Neural cell (in vitro differentiated cells): Measurements from ENCODE around the gene RETN.

Experiments used
- EP300 ChIP-seq: fragments of 450-650 bp; conservative IDR thresholded peaks from 2 replicates; pipeline ENCODE4 v1.6.1; 2014; ENCODE audit warnings: antibody characterized with exemption, mild to moderate bottlenecking, moderate library complexity; ENCODE audit not compliant: poor library complexity, severe bottlenecking
- EZH2 ChIP-seq: fragments of 200-600, 300-800 bp; shearing (Covaris generic), sonication (generic); IDR thresholded peaks from 2 replicates; pipeline ENCODE4 v1.6.1; 2014; ENCODE audit warnings: antibody characterized with exemption, low read length, borderline replicate concordance, mild to moderate bottlenecking; ENCODE audit not compliant: insufficient read depth, poor library complexity, severe bottlenecking
- POLR2AphosphoS5 ChIP-seq: IDR thresholded peaks from 2 replicates; pipeline ENCODE4 v1.6.1; 2012
- TF ChIP-seq, protein P1 (sequence below): fragments of 450-650 bp; IDR thresholded peaks from 2 replicates; pipeline ENCODE4 v1.5.1; 2014; ENCODE audit warnings: antibody characterized with exemption, mild to moderate bottlenecking, moderate library complexity; ENCODE audit not compliant: poor library complexity, severe bottlenecking

DNA sequence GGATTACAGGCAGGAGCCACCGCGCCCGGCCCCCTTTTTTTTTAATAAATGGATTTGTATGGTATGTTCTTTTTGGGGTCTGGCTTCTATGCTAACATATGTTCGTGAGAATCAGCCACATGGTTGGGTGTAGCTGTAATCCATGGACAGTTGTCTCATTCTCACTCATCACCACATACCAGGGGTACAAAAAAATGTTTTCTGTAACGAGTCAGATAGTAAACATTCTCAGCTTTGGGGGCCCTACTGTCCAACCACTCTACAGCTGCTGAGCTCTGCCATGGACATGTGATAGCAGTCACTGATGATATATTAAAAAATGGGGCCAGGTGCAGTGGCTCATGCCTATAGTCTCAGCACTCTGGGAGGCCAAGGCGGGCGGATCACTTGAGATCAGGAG, 5.1 kb upstream of the RETN start:
- TF ChIP-seq EP300 (no peak), POLR2AphosphoS5 (no peak), EZH2 (no peak)
- TF ChIP-seq, protein P1, sequence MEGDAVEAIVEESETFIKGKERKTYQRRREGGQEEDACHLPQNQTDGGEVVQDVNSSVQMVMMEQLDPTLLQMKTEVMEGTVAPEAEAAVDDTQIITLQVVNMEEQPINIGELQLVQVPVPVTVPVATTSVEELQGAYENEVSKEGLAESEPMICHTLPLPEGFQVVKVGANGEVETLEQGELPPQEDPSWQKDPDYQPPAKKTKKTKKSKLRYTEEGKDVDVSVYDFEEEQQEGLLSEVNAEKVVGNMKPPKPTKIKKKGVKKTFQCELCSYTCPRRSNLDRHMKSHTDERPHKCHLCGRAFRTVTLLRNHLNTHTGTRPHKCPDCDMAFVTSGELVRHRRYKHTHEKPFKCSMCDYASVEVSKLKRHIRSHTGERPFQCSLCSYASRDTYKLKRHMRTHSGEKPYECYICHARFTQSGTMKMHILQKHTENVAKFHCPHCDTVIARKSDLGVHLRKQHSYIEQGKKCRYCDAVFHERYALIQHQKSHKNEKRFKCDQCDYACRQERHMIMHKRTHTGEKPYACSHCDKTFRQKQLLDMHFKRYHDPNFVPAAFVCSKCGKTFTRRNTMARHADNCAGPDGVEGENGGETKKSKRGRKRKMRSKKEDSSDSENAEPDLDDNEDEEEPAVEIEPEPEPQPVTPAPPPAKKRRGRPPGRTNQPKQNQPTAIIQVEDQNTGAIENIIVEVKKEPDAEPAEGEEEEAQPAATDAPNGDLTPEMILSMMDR = no peak
